Hematopoietic multipotent progenitor cell (in vitro differentiated cells): Measurements from ENCODE around the gene HLA-DQB1. TPM values are rescaled to one million over a fixed set of nuclear protein-coding genes. Genes with fewer than 3 reads are reported as not detected.
"Not testable (repeated sequence)": the region's sequence is repeated elsewhere in the genome, so short reads cannot be mapped to it uniquely, and the experiment has no call there.

Experiments used
- DNase-seq, 3 donors: peaks; one replicate each; pipeline ENCODE4 v3.0.0-alpha.2; 2011 to 2015; ENCODE audit warnings: low read depth in 2 of 3, low spot score in 2 of 3
- total RNA-seq: library from RNA; depleted of rRNA; stranded (reverse); fragments of >200 nt; gene quantifications from one replicate; pipeline ENCODE4 v1.2.3, GENCODE V29; 2012

HLA-DQB1 gene
- total RNA-seq, 1 donor: 2.7 TPM

DNA sequence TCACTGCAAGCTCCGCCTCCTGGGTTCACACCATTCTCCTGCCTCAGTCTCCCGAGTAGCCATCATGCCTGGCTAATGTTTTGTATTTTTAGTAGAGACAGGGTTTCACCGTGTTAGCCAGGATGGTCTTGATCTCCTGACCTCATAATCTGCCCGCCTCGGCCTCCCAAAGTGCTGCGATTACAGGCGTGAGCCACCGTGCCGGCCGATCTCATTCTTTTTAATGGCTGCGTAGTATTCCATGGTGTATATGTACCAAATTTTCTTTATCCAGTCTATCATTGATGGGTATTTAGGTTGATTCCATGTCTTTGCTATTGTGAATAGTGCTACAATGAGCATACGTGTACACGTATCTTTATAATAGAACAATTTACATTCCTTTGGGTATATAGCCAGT lies 36.7 kb downstream of the HLA-DQB1 start:
- DNase-seq: not testable (repeated sequence)

DNA sequence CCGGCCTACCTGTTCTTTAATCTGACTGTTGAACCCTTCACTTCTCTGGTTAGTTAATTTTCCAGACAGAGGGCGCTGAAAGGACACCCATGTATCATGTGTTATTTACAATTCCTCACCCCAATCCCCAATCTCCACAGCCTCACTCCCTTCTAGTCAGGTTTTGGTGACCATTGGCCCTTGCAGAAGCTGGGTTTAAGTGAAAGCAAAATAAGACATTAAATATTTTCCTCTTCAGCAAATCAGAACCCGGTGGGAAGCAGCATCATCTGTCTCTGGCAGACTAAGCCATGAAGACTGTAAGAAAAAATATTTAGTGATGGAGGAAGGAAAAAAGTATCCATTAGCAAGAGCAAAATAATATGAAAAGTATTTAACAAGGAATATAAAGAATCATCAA lies 38.6 kb downstream of the HLA-DQB1 start:
- DNase-seq: peak in 2 of 3 donors; percentile 62 to 88

GRCh38 chr6:32627249-32627648 lies 39.2 kb downstream of the HLA-DQB1 start:
- no peak for DNase-seq

DNA sequence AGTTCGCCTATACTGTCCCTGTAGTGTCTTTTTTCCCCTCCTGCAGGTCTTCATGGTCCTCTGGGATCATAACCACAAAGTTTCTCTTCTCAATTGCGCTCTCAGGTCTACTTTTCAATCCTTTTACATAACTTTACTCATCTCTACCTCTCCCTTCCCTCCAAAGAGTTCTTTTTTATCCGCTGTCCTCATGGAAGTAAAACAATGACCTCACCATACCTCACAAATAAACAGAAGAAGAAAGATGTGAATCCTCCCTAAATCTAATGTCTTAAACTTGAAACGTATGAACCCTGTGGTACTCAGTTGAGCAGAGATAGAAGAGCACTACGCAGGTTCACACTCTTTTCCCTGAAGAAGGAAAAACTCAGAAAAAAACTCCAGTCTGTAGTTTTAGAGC lies 41.3 kb downstream of the HLA-DQB1 start:
- no peak for DNase-seq

GRCh38 chr6:32624565-32624964 lies 41.9 kb downstream of the HLA-DQB1 start:
- DNase-seq: no peak

DNA sequence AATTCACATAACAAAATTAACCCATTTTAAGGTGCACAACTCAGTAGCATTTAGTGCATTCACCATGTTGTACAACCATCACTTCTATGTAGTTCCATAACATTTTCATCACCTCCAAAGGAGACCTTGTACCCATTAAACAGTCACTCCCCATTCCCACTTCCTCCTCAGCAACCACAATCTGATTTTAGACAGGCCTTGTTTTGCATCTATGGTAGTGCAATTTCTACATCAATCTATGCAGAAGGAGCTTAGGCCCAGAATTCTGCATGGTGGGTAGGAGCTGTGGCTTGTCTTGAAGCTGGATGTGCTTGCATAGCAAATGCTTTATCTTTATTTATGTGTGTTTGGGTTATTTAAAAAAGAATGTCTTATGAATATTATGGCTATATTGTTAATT lies 42.8 kb downstream of the HLA-DQB1 start:
- no peak for DNase-seq

- DNase-seq: peak; percentile 44 to 94 (median 79)
Measured at GRCh38 chr6:32622545-32623401, 43.7 kb downstream of the HLA-DQB1 start.

GRCh38 chr6:32621372-32621771 lies 45.1 kb downstream of the HLA-DQB1 start:
- DNase-seq: no peak

DNA sequence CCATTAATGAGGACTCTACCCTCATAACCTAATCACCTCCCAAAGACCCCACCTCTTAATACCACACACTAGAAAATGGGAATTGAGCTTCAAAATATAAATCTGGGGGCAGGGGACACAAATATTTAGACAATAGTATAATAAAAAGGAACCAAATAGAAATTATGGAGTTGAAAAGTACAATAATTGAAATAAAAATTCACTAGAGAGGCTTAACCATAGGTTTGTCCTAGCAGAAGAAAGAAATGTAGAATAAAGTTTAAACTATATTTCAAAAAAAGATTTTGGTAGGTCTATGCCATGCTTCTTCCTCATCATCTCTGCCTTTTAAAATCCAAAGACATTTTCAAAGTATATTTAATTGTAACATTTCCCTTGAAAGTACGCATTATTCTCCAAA lies 48.7 kb downstream of the HLA-DQB1 start:
- DNase-seq: no peak

DNA sequence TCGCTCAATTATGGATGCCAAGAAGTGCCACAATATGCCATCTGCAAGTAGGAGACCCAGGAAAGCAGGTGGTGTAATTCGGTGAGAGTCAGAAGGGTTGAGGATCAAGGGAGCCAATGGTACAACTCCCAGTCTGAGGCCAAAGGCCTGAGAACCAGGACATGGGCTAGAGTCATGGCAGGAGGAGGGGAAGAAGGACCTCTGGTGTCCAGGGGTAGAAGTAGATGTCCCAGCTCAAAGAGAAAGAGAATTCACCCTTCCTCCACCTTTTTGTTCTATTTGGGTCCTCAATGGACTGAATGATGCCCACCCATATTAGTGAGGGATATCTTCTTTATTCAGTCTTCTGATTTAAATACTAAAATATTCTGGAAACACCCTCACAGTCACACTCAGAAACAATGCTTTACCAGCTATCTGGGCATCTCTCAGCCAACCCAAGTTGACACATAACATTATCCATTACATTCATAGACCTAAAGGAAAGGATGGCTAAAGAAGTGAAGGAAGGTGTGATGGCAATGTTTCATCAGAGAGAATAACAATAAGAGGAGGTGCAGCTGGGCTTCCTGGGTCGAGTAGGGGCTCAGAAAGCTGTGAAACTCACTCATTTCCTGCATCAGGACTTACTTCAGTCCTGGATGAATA lies 50.4 kb downstream of the HLA-DQB1 start:
- no peak for DNase-seq

- no peak for DNase-seq
Measured at GRCh38 chr6:32614366-32615081, 51.9 kb downstream of the HLA-DQB1 start.

DNA sequence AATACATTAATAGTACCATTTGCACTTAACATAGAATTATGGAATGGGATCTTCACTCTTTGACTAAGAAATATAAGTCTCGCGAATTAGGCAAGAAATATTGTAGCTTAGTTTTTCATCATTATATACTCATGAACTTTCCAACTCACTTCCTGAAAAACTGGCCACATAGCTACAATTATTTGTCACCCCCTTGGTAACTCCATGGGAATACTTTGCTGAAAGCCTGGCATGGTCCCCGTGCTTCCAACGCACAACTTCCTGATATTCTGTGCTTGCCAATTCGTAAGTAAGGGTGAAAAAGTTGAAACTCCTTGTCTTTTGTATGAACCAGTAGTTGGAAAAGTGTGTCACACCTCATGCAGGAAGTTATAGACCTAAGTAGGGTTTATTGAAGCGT lies 53.0 kb downstream of the HLA-DQB1 start:
- no peak for DNase-seq

- DNase-seq: no peak
Measured at GRCh38 chr6:32610682-32611296, 55.7 kb downstream of the HLA-DQB1 start.

DNA sequence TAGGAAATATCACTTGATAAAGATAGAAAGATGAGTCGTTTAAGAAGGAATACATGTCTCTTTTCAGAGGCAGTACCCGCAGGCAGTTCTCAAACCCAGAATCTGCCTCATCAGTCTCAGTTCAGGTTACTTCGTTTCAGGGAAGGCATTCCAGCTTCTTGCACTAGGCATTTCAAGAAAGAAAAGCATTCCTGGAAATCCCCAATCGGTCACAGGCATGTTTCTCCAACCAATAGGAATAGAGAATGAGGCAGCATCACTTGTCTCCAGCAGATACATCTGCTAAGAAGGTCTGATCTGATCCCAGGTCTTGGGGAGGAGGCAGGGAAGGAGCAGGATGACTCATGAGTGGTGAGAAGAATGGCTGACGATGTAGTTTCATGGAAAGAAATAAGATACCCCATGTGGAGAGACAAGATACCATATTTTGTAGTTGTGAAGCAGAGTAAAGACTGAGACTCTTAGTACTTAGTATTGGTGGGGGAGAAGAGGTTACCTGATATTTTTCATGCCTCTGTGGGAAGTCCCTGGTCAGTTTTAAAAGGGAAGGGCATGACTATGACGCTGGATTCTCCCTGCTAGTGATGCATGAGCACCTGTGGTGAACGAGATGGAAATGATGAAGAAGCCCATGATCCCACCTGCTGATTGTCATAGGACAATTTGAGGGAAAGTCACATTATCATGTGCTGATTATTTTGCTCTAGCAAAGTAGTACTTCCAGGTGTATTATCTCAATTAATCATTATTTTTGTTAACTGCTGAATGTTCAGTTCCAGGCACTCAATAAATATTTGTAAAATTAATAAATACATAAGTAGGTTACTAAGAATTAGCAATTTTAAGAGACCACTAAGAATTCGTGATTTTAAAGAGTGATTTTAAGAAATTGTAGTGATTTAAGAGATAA lies 56.5 kb downstream of the HLA-DQB1 start:
- DNase-seq: peak; percentile 71 to 96 (median 95)

Other genes starting within 250 kb of the HLA-DQB1 start
- 969 TPM for gene HLA-DRA, start 226.8 kb downstream of the HLA-DQB1 start, total RNA-seq
- 6.5 TPM for gene HLA-DRB5, start 136.4 kb downstream of the HLA-DQB1 start, total RNA-seq
- gene HLA-DRB1, start 76.8 kb downstream of the HLA-DQB1 start, total RNA-seq: 266 TPM
- gene HLA-DQA1, start 29.3 kb downstream of the HLA-DQB1 start, total RNA-seq: 1.6 TPM
- gene HLA-DQA2, start 74.7 kb upstream of the HLA-DQB1 start, total RNA-seq: 0.27 TPM
- 3.2 TPM for gene HLA-DQB2, start 96.9 kb upstream of the HLA-DQB1 start, total RNA-seq
- gene HLA-DOB, start 150.3 kb upstream of the HLA-DQB1 start, total RNA-seq: 1.3 TPM
- gene TAP2, start 172.1 kb upstream of the HLA-DQB1 start, total RNA-seq: 30.7 TPM
- gene PSMB8, start 177.4 kb upstream of the HLA-DQB1 start, total RNA-seq: 159 TPM
- 88.1 TPM for gene TAP1, start 187.0 kb upstream of the HLA-DQB1 start, total RNA-seq
- gene PSMB9, start 187.5 kb upstream of the HLA-DQB1 start, total RNA-seq: 114 TPM